HepG2 (cell line): ENCODE measurements around the gene UBALD1.

Experiments
- ARNTL ChIP-seq: sonication (generic); formaldehyde crosslinking; IDR thresholded peaks from 2 replicates; pipeline ENCODE4 v1.4.0; 2020; ENCODE audit warnings: mild to moderate bottlenecking, missing genetic modification reagents
- CEBPB ChIP-seq: IDR thresholded peaks from 2 replicates; pipeline ENCODE4 v1.6.1; 2011; ENCODE audit warnings: low read depth, low read length, improper control_type of control experiment, borderline replicate concordance
- HNF4A ChIP-seq: sonication (generic); formaldehyde crosslinking; IDR thresholded peaks from 2 replicates; pipeline ENCODE4 v1.4.0; 2020; ENCODE audit warnings: missing genetic modification reagents
- PRDM15 ChIP-seq: sonication (generic); formaldehyde crosslinking; IDR thresholded peaks from 2 replicates; pipeline ENCODE4 v1.4.0; 2020; ENCODE audit warnings: missing genetic modification reagents
- REST ChIP-seq, 2 experiments: IDR thresholded peaks; 2 replicates each; pipeline ENCODE4 v1.6.1; 2011 to 2012; ENCODE audit warnings: low read length in 2 of 2, borderline replicate concordance in 1 of 2, low read depth in 1 of 2, mild to moderate bottlenecking in 1 of 2, moderate library complexity in 1 of 2

- TF ChIP-seq ARNTL (no peak), HNF4A (no peak), CEBPB (no peak), REST (IDR thresholded peaks at IDR 0.05; ENCODE audit: borderline replicate concordance in 1 of 2, low read depth in 1 of 2, low read length in 2 of 2) (no peak), PRDM15 (CRISPR knock-in tag) (no peak)
Observed at GRCh38 chr16:4578961-4579530, 35.6 kb downstream of the UBALD1 start.
